Dermis blood vessel endothelial cell (primary cell): ENCODE data around the gene TEN1. TPM values are rescaled to one million over a fixed set of nuclear protein-coding genes. Genes with fewer than 3 reads are reported as not detected.
"Not testable (repeated sequence)": the region's sequence is repeated elsewhere in the genome, so short reads cannot be mapped to it uniquely, and the experiment has no call there.

ENCODE experiments used
- DNase-seq: peaks from one replicate; pipeline ENCODE4 v3.0.0; 2010
- total RNA-seq: library from RNA; depleted of rRNA; stranded (reverse); fragments of >200 nt; gene quantifications from 2 replicates; pipeline ENCODE4 v1.2.3, GENCODE V29; 2014

The TEN1 gene
- total RNA-seq, 1 donor from 2014 or later = 20.8 TPM

DNA sequence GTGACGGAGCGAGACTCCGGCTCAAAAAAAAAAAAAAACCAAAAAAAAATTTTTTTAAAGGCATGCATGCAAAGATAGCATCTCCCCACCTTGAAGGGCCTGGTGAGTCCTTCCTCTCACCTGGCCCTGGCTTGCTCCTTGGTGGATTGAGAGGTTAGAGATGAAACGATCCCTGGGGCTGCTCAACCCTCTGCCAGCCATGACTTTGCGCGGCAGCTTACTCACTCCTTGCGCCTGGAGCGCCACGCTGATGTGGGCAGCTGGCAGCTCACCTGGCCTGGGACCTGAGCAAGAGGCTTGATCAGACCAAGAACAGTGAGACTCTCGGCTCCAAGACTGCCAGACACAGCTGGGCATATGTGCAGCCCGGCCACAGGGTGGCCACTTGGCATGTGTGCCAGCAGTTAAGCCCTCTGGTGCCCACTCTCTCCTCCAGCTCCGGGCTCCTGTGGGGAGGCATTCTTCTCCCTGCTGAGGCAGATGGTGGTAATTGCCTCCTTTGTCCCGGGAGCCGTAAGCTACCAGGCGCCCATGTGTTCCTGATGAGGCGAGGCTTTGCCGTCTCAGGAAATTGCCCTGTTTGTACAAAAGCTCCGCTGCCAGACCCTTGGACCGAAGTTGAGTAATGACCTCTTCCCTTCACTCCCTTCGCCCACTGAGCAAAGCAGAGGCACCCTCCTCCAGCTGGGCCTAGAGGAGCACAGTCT lies 53.2 kb downstream of the TEN1 start:
- peak; percentile 43 for DNase-seq

- DNase-seq = no peak
Measured at GRCh38 chr17:76032780-76033108, 53.7 kb downstream of the TEN1 start.

GRCh38 chr17:76033139-76033538 lies 54.1 kb downstream of the TEN1 start:
- DNase-seq = no peak

GRCh38 chr17:76034428-76035350 lies 55.6 kb downstream of the TEN1 start:
- no peak for DNase-seq

GRCh38 chr17:76036497-76037261 lies 57.6 kb downstream of the TEN1 start:
- no peak for DNase-seq

- no peak for DNase-seq
Measured at GRCh38 chr17:76038050-76038449, 59.0 kb downstream of the TEN1 start.

GRCh38 chr17:76039121-76039520 lies 60.1 kb downstream of the TEN1 start:
- no peak for DNase-seq

GRCh38 chr17:76040376-76040775 lies 61.3 kb downstream of the TEN1 start:
- DNase-seq = no peak

- DNase-seq = not testable (repeated sequence)
Measured at GRCh38 chr17:76042868-76043267, 63.8 kb downstream of the TEN1 start.

DNA sequence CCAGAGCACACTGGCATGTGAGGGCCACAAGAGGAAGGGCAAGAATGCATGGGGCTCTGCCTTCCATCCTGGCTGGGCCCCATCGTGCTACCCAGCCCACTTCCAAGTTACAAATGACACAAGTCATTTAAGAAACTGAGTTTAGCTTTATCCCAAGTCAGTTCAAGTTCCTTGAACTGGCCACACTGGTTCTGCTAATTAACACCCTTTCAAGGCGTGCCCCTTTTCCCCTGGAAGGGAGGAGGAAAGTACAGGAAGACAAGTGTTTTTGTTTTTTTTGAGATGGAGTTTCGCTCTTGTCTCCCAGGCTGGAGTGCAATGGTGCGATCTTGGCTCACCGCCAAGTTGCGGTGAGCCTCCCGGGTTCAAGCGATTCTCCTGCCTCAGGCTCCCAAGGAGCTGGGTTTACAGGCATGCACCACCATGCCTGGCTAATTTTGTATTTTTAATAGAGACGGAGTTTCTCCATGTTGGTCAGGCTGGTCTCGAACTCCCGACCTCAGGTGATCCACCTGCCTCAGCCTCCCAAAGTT lies 65.5 kb downstream of the TEN1 start:
- DNase-seq = not testable (repeated sequence)

- no peak for DNase-seq
Measured at GRCh38 chr17:76046064-76046463, 67.0 kb downstream of the TEN1 start.

- no peak for DNase-seq
Measured at GRCh38 chr17:76048025-76048605, 69.1 kb downstream of the TEN1 start.

- DNase-seq = peak; percentile 37
Measured at GRCh38 chr17:76048711-76049110, 69.7 kb downstream of the TEN1 start.

DNA sequence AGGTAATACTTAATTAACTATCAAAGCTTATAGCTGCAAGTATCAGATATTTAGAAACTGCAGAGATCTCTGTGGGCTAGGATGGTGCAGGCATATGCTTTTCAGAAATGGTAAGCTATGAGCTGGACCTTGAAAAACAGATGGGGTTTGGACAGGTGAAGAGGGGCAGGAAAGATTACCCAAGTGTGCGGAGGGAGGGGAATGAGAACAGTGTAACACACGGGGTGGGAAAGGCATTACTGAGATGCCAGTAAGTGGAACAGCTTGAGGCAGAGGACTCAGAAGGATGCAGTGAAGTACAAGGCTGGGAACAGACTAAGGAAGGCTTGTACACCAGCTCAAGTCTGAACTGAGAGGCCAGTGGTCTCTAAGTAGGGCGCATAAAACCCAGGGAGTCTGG lies 70.2 kb downstream of the TEN1 start:
- no peak for DNase-seq

- no peak for DNase-seq
Measured at GRCh38 chr17:76049836-76050537, 70.9 kb downstream of the TEN1 start.

Other genes starting within 250 kb of the TEN1 start
- 66.0 and 66.5 TPM in 2 replicates for gene GALK1, start 214.0 kb upstream of the TEN1 start, total RNA-seq
- 10.9 and 12.4 TPM in 2 replicates for gene UNK, start 194.4 kb upstream of the TEN1 start, total RNA-seq
- gene UNC13D, start 134.8 kb upstream of the TEN1 start, total RNA-seq = 3.2 and 3.4 TPM in 2 replicates
- 19.2 and 54.3 TPM in 2 replicates for gene WBP2, start 123.9 kb upstream of the TEN1 start, total RNA-seq
- 89.1 and 109 TPM in 2 replicates for gene TRIM47, start 100.7 kb upstream of the TEN1 start, total RNA-seq
- gene TRIM65, start 82.3 kb upstream of the TEN1 start, total RNA-seq = 42.4 and 43.1 TPM in 2 replicates
- 24.0 and 49.3 TPM in 2 replicates for gene MRPL38, start 74.4 kb upstream of the TEN1 start, total RNA-seq
- gene FBF1, start 38.2 kb upstream of the TEN1 start, total RNA-seq = 6.2 and 11.6 TPM in 2 replicates
- gene ACOX1, start 74 bp upstream of the TEN1 start, total RNA-seq = 68.4 and 79.8 TPM in 2 replicates
- gene CDK3, start 21.6 kb downstream of the TEN1 start, total RNA-seq = 0.51 and 2.1 TPM in 2 replicates
- gene EVPL, start 48.1 kb downstream of the TEN1 start, total RNA-seq = under 0.01 and 0.05 TPM in 2 replicates
- 28.2 and 60.7 TPM in 2 replicates for gene SRP68, start 93.3 kb downstream of the TEN1 start, total RNA-seq
- 0.19 TPM in 1 of 2 replicates, not detected in the other for gene GALR2, start 95.5 kb downstream of the TEN1 start, total RNA-seq
- not detected in 2 replicates for gene ZACN, start 99.9 kb downstream of the TEN1 start, total RNA-seq
- 102 and 114 TPM in 2 replicates for gene EXOC7, start 124.5 kb downstream of the TEN1 start, total RNA-seq
- gene FOXJ1, start 162.0 kb downstream of the TEN1 start, total RNA-seq = 0.05 TPM in 1 of 2 replicates, not detected in the other